Mucosa of rectum (tissue), 2 donors: ENCODE data around the gene RBKS.

Experiments
- H3K27ac ChIP-seq, 2 donors: one replicate each; pipeline ENCODE4 v1.7.0; 2013; ENCODE audit warnings: inconsistent platforms in 2 of 2, low read depth in 2 of 2, low read length in 2 of 2
- H3K27me3 ChIP-seq, 2 donors: one replicate each; pipeline ENCODE4 v1.7.0; 2013; ENCODE audit warnings: low read length in 2 of 2; ENCODE audit not compliant: control insufficient read depth in 2 of 2, insufficient read depth in 2 of 2
- H3K36me3 ChIP-seq, 2 donors: one replicate each; pipeline ENCODE4 v1.7.0; 2013; ENCODE audit warnings: low read length in 2 of 2; ENCODE audit not compliant: control insufficient read depth in 2 of 2, insufficient read depth in 2 of 2
- H3K4me1 ChIP-seq, 2 donors: one replicate each; pipeline ENCODE4 v1.7.0; 2013; ENCODE audit warnings: low read length in 2 of 2, mild to moderate bottlenecking in 1 of 2; ENCODE audit not compliant: control insufficient read depth in 2 of 2, insufficient read depth in 2 of 2
- H3K4me3 ChIP-seq, 2 donors: one replicate each; pipeline ENCODE4 v1.7.0; 2013; ENCODE audit warnings: low read length in 2 of 2
- H3K9ac ChIP-seq, 2 donors: one replicate each; pipeline ENCODE4 v1.7.0; 2013; ENCODE audit warnings: low read length in 2 of 2, low read depth in 1 of 2, mild to moderate bottlenecking in 1 of 2
- H3K9me3 ChIP-seq, 2 donors: one replicate each; pipeline ENCODE4 v1.7.0; 2013; ENCODE audit warnings: low read length in 2 of 2; ENCODE audit not compliant: control insufficient read depth in 2 of 2
- donor health status: healthy.
- donor health status: Normal muscosa, but diverticular disease.

The RBKS gene

DNA sequence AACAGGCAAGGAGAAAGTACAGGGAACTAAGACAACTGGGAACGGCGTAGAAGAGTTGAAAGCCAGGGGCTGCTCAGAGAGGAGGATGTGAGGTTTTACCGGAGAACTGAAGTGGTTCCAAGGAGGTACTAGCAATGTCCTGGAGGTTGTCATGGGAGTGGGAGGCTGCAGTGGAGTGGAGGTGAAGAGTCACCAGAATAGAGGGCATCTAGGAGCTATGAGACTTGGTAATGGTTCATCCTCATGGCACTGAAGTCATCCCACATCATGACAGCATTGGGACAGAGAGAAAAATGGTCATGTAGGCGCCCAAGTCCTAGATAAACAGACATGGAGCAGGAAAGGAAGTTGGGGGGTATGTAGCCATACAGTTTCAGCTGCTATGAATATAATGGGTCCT is 92.3 kb downstream of the RBKS start:
- Histone ChIP-seq H3K36me3 (no peaks in the 10 kb centered on the region), H3K4me3 (no peak overlapping the region), H3K27me3 (no peaks in the 10 kb centered on the region), H3K27ac (no peak overlapping the region), H3K4me1 (no peaks in the 10 kb centered on the region), H3K9me3 (no peaks in the 10 kb centered on the region), H3K9ac (no peak overlapping the region)

DNA sequence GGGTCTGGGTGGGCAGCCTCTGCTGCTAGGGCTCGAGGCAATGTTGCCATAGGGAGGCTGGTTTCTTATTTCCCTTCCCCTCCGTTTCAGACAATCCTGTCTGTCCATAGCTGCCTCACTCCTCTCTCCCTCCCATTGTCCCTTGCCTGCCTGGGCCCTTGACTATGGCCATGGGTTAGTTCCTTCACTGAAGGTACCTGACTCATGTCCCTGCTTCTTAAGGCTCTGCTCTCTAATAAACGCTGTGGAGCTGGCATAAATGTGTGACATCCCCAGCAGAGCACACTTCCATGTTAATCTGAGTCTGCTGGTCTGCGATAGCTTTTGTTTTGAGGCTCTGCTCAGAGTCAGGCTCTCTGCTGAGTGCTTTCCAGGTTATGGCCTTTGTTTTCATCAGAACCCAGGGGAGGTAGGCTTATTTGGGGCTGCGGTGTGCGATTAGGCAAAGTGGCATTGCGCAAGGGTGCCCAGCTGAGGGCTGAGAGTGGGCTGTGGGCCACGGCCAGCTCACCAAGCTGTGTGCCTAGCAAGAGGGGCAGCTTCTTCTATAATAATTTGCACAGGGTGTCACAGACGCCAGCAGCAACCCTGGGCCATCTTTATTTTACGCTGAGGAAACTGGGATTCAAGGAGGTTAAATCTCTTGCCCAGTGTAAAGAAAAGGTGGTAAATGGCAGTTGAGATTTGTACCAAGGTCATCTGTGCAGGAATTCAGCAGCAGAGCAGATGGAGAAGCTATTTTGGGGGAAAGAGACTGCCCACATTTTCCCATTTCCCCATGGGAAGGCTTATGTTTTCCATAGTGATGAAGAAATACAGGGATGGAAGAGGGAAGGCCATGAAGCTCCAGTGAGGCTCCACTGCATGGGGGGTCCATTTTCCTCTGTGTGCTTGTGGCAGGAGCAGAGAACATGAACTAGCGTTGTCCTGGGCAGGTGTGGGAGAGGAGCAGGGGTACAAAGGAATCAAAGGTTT is 93.1 kb downstream of the RBKS start:
- H3K4me3 ChIP-seq: no peak overlapping the region
- H3K27ac ChIP-seq: no peak overlapping the region
- H3K9me3 ChIP-seq: no peaks in the 10 kb centered on the region
- H3K36me3 ChIP-seq: no peaks in the 10 kb centered on the region
- H3K4me1 ChIP-seq: peaks cover 0 to 5% of the 10 kb centered on the region in 2 donors
- H3K27me3 ChIP-seq: no peaks in the 10 kb centered on the region
- no peak overlapping the region for H3K9ac ChIP-seq

DNA sequence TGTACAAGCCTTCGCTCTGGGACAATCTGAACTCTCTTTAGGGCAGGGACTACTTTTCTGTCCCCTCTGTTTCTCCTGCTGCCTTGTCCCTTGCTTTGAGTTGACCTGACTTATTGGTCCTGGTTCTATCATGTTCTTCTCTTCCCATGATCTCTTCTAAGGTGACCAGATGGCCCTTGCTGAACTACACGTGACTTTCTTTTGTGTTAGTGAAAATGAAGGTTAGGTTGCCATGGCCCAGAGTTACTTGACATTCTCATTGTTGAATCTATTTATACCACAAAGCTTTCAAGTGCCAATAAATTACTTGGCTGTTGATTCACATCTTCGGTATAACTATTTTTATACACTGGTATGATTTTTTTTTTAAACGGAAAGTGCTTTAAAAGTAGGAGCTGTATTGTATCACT is 94.3 kb downstream of the RBKS start:
- H3K36me3 ChIP-seq: no peaks in the 10 kb centered on the region
- H3K27ac ChIP-seq: peak overlapping the region in 1 of 2 donors; percentile 27
- no peaks in the 10 kb centered on the region for H3K9me3 ChIP-seq
- H3K27me3 ChIP-seq: no peaks in the 10 kb centered on the region
- H3K4me3 ChIP-seq: no peak overlapping the region
- H3K9ac ChIP-seq: no peak overlapping the region
- H3K4me1 ChIP-seq: peaks cover 0 to 5% of the 10 kb centered on the region in 2 donors

DNA sequence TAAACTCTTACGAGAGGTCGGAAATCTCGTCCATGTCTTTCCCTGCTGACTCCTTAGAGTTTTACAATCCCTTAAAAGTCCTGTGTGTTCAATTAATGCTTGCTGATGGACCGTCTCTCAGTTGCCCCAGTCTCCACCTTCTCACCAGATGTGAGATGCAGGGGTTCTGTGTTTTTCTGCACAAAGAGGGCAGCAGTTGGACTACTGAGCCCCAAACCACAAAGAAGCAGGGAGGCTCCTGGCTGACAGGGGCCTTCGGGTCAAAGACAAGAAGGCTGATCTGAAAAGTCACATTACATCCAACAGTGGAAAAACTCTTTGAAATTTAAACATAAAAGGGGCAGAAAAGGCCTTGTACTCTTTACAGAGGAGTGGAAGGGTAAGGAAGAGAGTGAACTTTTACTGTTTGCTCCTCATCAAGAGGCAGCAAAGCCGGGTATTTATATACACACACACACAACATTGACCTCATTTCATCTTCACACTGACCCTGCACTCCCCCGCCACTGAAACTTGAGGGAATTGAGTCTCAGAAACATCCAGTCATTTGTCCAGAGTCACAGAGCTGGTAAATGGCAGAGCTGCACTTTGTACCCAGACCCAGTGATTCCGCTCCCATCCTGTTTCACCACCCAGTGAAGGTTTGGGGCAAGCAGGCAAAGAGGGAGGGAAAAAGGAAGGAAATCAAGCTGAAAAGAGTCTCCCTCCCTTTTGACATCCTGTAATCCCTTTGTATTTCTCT is 94.9 kb downstream of the RBKS start:
- Histone ChIP-seq H3K36me3 (no peaks in the 10 kb centered on the region), H3K27me3 (no peaks in the 10 kb centered on the region), H3K9ac (no peak overlapping the region), H3K4me1 (peaks cover 0 to 5% of the 10 kb centered on the region in 2 donors), H3K4me3 (no peak overlapping the region), H3K27ac (peak overlapping the region; percentile 13 to 27), H3K9me3 (no peaks in the 10 kb centered on the region)

DNA sequence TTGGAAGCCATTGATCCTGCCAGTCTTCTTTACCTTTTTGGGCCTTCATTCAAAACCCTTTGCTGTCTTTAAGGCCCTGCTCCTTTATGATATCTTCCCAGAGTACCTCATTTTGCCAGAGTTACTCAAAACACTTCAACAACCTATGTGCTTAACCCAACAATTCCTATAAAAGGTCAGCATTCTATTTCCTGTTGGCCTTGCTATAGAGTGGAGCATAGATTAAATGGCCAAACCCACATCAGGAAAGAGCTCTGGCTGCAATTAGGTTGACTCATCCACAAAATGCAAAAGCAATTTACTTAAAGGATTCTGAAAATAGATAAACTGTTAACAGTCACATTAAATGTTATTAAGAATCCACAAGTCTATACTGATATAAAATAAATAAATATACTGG is 97.4 kb downstream of the RBKS start:
- Histone ChIP-seq H3K27ac (peak overlapping the region in 1 of 2 donors; percentile 33), H3K27me3 (no peaks in the 10 kb centered on the region), H3K9me3 (no peaks in the 10 kb centered on the region), H3K36me3 (no peaks in the 10 kb centered on the region), H3K4me3 (no peak overlapping the region), H3K4me1 (peaks cover 0 to 5% of the 10 kb centered on the region in 2 donors), H3K9ac (no peak overlapping the region)

DNA sequence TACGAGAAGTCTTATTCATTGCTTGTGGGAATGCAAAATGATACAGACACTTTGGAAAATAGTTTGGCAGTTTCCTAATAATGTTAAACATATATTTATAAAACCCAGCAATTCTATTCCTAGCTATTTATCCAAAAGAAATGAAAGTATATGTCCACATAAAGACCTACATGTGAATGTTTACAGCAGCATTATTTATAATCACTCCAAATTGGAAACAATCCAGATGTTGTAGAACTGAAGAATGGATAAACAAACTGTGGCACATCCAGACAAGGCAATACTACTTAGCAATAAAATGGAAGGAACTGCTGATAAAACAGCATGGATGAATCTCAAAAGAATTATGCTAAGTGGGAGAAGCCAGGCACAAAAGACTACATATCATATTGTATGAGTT is 99.4 kb downstream of the RBKS start:
- no peak overlapping the region for H3K27ac ChIP-seq
- H3K36me3 ChIP-seq: no peaks in the 10 kb centered on the region
- H3K9ac ChIP-seq: no peak overlapping the region
- no peaks in the 10 kb centered on the region for H3K27me3 ChIP-seq
- H3K9me3 ChIP-seq: no peaks in the 10 kb centered on the region
- no peak overlapping the region for H3K4me3 ChIP-seq
- H3K4me1 ChIP-seq: peaks cover 0 to 5% of the 10 kb centered on the region in 2 donors

DNA sequence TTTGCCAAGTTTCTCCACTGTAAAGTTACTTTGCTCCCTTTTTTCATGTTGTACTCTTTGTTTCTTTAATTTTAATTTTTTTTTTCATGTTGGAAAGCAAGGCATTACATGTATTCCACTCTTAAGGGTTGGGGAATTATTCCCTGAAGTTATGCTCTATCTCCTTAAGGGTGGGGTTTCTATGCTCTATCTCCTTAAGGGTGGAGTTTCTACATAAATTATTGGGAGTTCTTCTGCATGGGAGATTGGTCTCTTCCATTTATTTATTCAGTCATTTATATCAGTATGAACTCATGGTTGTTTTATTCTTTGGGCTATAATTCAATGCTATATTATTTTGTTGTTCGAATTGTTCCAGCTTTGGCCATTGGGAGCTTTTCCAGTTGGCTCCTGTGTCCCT is 107.5 kb downstream of the RBKS start:
- Histone ChIP-seq H3K9ac (no peak overlapping the region), H3K36me3 (peaks cover 5 to 7% of the 10 kb centered on the region in 2 donors), H3K27ac (no peak overlapping the region), H3K9me3 (no peaks in the 10 kb centered on the region), H3K4me1 (no peaks in the 10 kb centered on the region), H3K27me3 (no peaks in the 10 kb centered on the region), H3K4me3 (no peak overlapping the region)

DNA sequence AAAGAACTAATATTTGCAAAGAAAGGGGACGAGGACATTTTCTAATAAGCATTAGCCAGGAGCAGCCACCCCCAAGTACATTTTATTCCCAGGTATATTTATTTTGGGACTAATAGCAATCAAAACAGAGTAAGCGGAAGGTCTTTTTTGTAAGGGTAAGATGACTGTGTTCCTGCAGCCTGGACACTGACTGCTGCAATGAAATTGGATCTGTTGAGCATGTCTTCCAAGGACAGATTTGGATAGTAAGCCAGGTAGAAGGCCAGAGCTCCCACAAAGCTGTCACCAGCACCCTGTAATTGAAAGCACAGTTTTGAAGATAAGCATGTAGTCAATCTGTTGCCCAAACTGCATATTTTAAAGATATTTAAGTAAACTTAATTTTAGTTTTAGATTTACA is 108.7 kb downstream of the RBKS start:
- Histone ChIP-seq H3K36me3 (peaks cover 5 to 7% of the 10 kb centered on the region in 2 donors), H3K9me3 (no peaks in the 10 kb centered on the region), H3K27me3 (no peaks in the 10 kb centered on the region), H3K27ac (no peak overlapping the region), H3K9ac (no peak overlapping the region), H3K4me1 (no peaks in the 10 kb centered on the region), H3K4me3 (no peak overlapping the region)

DNA sequence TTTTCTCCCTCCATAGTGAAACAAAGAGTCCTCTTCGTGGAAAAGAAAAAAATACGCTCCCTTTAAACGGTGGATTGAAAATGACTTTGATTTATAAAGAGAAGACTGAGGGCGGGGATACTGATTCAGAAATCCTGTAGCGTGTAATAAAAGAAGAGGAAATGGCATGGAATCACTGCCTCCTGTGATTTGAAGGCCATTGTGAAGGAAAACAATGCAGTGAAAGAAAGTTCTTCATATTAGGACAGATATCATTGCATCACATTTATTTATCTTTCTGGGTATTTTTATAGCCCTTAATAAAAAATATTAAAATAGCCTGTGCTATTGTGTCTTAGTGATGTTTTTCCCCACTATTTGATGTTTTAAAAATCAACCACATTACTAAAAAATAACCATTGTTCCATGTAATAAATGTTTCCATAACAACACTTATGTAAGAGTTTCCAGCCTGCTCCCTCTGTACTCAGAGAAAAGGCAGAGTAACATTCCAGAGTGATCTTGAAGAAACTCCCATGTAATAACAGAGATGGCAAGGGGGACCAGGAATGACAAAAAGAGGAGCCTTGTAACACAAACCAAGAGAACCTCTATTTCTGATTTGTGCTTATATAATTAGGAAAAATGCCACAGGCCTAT is 110.7 kb downstream of the RBKS start:
- Histone ChIP-seq H3K4me3 (no peak overlapping the region), H3K27ac (no peak overlapping the region), H3K9me3 (no peaks in the 10 kb centered on the region), H3K4me1 (no peaks in the 10 kb centered on the region), H3K27me3 (no peaks in the 10 kb centered on the region), H3K9ac (no peak overlapping the region), H3K36me3 (peaks cover 12 to 14% of the 10 kb centered on the region in 2 donors)

DNA sequence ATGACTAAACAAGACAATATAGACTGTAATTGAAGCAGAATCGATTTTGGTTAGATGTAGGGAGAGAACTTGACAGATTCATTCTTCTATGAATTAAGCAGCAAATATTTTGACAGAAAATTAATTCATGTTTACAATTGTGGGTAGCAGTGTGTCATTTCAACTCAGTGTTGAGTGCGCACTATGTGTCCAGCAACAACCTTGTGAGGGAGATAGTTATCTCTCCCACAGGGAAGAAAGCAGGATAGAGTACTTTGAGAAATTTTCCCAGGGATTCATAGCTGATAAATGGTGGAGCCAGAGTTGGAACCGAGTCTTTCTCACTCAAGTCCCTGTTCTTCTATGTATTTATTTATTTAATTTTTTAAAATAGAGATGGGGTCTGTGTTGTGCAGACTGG is 113.5 kb downstream of the RBKS start:
- H3K36me3 ChIP-seq: peaks cover 14 to 16% of the 10 kb centered on the region in 2 donors
- no peak overlapping the region for H3K27ac ChIP-seq
- H3K4me1 ChIP-seq: peaks cover 10 to 13% of the 10 kb centered on the region in 2 donors
- no peak overlapping the region for H3K4me3 ChIP-seq
- H3K9me3 ChIP-seq: no peaks in the 10 kb centered on the region
- H3K27me3 ChIP-seq: no peaks in the 10 kb centered on the region
- no peak overlapping the region for H3K9ac ChIP-seq
